GM23248 (cell line): ENCODE measurements around the gene CENPA.

Source experiments
- EZH2 ChIP-seq: fragments of 200-600 bp; sonication (generic); IDR thresholded peaks from 2 replicates; pipeline ENCODE4 v1.6.1; 2018; ENCODE audit warnings: antibody characterized with exemption, mild to moderate bottlenecking; ENCODE audit not compliant: insufficient read depth, poor library complexity, severe bottlenecking
- EZH2phosphoT487 ChIP-seq: fragments of 200-600 bp; sonication (generic); IDR thresholded peaks from 2 replicates; pipeline ENCODE4 v1.6.1; 2018; ENCODE audit warnings: antibody characterized with exemption, moderate library complexity, mild to moderate bottlenecking, low read depth; ENCODE audit not compliant: insufficient read depth

DNA sequence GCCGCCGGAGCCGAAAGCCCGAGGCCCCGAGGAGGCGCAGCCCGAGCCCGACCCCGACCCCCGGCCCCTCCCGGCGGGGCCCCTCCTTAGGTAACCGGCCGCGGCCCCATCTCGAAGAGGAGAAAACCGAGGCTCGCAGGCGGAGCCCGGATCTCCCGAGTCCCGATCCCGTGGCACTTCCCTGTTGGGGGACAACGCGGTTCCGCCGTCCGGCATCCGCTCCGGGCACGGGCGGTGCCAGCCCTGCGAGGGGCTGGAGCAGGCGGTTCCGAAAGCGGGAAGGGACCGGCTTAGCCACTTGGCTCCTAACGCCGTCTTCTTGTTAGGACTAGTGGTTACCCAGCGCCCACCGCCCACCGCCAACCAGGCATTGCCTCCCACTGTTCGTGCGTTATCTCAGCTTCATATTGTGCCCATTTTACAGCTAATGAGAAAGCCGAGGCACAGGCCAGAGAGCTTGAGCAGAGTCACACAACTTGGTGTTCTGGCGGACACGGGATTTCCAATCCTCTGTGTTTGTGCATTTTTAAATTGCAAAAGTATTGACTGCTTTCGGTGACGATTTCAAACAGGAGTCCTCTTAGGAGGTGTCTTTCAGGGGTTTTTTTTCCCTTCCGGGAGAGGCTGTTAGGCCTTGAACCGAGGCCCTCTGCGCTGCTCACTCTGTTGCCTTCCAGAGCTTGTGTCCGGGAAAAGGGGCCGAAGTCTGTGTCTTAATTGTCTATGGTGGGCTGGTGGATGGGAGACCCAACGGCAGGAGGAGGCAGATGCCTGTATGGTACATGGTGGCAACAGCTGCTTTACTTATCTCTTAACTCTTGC, 562 bp downstream of the CENPA start:
- TF ChIP-seq EZH2 (no peak), EZH2phosphoT487 (no peak)
